Activated gamma-delta T cell treated with Interleukin-2 at 50 U/mL for 16 hours (primary cell): Measurements from ENCODE around the gene SLC1A4.
A peak's percentile ranks its signal among the peaks of the same experiment; 100 is the strongest.

Source experiments
- DNase-seq: peaks from one replicate; pipeline ENCODE4 v3.0.0-alpha.2; 2020

Gene SLC1A4

DNA sequence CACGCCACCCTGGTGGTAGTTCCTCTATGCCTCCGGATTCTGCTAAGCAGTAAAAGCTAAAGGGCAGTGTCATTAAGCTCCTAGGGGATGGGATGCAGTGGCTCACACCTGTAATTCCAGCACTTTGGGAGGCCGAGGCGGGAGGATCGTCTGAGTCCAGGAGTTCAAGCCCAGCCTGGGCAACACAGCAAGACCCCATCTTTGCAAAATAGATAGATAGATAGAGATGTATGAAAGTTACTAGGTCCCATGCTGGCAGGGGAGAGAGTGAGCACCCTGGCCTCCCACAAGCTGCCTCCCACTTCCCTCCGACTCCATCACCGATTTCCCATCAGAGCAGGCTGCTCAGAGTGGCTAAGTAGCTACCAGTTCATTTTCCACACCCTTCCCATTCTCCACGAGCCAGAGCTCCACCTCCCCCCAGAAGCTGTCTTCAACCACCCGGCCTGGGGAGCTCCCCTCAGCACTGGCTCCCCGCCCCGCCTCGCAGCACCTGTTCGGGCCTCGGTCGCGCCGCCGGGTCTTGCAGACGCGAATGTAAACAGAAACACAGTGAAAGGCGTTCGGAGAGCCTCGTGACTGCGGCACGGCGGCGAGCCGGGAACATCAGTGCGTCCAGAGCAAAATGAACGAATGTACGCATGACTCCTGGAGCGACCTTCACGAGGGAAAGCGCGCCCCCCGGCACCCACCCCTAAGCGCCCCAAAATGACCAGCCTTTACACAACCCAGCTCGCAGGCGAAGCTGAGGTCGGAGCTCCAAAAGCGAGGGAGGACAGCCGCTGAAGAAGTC, 66.4 kb downstream of the SLC1A4 start:
- peak; percentile 55 for DNase-seq

DNA sequence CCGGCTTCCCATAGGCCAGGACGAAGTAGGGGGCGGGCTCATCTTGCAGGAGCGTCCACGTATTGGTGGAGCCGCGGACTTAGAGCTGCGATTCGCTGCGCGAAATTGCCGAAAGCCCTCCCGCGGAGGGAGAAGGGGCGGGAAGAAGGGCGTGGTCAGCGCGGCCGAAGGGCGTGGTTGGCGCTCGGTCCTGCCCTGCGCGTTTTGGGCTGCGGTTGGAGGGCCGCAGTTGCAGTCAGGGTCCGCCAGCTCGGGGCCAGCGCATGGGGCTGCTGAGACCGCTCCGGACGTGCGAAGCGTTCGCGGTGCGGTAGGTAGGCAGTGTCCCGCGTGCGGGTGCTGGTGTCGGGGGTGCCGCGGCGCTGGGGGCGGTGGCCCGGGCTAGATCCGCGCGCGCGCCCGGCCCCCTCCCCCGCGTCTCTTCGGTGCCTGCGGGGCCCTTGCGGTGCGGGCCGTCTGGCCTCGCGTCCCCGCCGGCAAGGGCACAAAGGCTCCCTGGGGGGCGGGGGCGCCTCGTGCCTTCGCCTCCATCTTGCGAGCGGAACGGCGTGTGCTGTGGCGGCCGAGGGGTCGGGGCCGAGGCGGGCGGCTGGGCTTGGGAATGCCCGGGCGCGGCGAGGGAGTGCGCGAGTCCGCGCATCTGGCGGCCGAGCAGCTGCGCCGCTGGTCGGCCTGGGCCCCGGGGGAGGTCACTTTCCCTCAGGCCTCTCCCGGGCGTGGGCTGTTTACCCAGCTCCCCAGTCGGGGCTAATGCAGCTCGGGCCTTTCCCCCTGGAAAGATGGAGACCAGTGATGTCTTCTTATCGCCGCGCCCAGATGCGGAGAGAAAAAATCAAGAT, 67.2 kb downstream of the SLC1A4 start, which contains the start of gene CEP68:
Gene CEP68, plus strand, starts transcription at position 202 of the 839 bp plus-strand sequence. CDS start 13,029 bp downstream, outside the sequence.
- peak; percentile 95 for DNase-seq

DNA sequence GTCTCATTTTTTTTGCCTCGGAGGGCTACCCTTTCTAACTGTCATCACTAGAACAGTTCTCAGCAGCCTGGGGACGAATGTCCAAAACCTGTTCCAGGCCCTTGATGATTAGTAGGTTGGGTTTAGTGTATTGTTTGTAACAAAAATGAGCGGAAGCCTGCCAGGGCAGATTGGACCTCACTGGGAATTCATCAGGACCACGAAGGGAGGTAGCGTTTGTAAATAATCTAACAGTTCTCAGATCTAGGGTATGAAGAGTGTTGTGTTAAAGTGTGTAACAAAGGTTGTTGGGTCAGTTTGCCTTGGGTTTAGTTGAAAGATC, 67.8 kb downstream of the SLC1A4 start:
- no peak for DNase-seq

DNA sequence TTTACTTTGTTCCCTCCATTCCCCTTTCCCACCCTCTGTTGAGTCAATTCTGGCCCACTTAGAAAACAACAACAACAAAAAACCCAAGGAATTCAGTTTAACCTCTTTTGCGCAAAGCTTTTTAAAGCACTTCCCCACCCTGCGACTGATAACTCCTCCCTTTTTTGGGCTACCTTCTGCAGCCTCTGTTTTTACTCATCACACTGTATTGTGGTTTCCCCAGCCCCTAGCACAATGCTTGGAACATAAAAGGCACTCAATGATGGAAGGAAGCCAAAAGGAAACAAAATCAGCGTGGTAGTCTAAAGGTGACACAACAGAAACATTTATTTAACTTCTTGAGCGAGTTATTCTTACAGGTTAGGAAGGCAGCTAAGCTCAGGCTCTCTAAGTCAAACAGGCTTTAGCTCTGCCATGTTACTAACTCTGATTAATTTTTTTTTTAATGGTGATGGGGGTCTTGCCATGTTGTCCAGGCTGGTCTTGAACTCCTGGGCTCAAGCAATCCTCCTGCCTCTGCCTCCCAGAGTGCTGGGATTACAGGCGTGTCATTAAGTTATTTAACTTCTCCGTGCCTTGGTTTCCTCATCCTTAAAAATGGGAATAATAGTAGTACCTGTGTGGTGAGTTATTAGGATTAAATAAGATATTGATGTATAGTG, 68.3 kb downstream of the SLC1A4 start:
- DNase-seq, result peak; percentile 61

DNA sequence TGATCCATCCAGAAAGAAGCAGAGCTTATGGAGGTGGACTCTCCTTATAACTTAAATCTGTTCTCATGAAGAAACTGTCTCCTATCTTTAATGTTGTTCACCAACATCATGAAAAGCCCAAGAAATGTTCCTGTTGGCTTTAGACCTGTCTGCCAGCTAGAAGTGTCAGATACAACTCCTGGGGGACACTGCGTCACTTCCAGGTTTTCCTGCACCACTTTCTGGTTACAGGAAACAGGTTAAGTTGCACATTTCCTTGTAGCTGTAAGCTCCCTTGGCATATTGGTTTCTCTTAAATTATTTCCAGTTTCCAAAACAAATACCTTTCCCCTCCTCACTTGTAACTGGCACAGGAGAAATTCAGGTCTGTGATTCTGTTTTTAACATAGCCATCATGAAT, 69.9 kb downstream of the SLC1A4 start:
- DNase-seq, result no peak

DNA sequence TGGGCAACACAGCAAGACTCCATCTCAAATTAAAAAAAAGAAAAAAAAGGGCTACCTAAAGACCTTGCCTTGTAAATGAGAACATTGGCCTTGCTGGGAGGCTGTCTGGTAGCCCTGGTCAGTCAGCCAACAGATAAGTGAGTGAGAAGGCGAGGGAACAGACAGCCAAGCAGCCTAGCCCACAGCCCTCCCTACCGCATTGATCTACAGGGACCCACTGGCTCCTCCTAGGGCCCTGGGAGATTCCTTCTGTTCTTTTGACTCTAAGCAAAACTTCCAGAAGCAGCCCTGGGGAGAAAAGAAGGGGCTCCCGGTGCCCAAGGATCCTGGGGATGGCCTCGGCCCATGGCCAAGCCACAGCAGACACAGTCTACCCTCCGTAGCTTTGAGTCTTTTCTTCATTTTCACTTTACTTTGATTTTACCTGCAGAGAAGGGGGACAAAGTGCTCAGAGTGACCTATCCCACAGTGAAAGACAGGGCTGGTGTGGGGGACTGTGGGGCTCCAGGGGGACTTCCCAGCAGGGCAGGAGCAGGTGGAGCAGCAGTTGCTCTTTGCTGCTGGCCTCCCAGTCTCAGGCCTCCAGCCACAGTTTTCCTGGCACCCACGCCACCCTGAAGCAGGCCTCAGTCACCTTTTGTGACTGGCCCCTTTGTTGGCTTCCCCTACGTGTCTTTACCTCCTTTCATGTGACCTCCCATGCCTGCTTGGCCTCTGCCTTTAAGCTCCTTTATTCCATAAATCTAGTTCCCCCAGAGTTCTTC, 72.1 kb downstream of the SLC1A4 start:
- no peak for DNase-seq

DNA sequence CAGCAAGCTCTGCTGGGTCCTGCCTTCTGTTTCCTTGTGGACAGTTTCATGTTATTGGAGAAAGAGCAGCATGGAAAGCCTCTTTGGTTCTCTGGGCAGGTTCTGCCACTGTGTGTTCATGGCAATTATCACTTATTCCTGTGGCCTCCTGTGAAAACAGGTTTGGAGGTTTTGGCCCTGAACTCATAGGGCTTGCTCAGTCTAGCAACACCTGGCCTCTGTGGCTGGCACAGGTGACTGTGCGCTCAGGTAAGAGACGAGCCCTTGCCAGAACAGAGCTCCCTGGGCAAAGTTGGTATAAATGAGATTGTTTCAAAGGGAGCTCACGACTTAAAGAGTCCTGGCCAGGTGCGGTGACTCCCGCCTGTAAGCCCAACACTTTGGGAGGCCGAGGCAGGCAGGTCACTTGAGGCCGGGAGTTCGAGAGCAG, 72.7 kb downstream of the SLC1A4 start:
- DNase-seq, result no peak

DNA sequence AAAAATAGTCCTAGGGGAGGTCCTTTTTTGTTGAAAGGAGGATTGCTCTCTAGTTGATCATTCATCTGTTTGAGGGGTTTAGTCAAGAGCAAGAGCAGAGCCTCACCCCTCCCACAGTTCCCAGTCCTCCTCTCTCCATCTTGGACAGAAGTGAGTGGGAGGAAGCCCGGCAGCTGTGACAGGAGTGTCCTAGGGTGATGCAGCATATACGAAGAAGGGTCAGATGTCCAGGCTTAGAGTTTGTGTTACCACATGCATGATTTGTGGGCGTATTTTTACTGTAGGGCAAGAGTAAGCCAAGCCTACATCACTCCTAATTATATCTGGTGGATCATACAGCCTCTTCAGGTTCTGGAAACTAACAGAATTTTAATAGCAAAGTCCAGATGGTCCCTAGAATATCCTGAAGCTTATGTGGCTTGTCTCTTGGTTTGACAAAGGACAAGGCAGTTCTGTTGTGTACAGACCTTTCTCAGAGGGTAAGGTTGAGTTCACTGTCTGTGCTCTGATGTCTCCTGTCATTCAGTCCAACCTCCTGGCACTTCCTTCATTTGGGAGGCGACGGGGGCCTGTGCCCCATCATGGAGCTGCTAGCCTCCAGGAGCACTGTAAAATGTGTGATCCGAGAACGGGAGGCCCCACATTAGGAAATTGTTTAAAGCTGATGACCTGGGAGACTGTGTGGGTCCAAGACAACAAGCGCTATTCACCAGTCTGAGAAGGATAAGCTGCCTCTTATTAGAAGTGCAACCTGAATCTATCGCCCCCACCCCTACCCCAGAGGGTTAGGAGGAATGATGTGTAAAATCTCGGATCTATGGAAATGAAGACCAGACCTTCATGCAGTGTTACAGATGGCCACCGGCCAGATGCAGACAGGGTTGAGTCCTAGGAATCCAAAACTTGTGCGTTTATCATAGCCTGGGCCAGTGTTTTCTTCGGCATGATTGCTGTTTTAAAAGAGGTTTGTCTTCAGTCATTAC, 73.9 kb downstream of the SLC1A4 start:
- no peak for DNase-seq

DNA sequence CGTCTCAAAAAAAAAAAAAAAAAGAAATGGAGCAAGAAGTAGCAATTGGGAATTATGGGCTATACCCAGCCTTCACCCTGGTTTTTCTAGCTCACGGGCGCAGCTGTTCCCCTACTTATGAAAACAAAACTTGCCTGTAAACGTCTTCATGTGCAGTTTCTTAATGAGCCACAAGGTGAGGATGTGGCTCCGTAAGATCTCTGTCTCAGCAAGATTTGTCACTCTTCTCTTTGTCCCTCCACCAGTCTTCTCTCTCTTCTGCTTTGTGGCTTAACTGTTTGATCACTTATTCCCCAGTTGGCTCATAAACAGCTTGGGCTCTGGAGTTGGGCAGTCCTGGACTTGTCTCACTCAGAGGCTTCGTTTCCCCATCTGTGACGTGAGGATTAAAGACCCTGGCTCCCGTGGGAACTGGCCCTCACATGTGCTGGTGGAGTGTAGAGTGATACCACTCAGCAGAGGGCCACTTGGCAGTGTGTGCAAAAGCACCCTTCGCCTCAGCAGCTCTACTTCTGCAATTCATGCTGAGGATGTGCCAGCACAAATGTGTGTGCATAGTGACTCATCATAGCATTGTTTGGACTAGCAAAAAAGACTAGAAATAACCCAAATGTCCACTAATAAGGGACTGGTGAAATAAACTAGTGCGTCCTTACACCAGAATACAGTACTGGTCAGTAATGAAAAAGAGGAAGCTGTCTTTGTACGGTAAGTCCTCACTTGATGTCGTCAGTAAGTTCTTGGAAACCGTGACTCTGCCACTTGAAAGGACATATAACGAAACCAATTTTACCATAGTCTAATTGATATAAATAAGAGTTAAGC, 75.7 kb downstream of the SLC1A4 start:
- DNase-seq, result peak; percentile 17

DNA sequence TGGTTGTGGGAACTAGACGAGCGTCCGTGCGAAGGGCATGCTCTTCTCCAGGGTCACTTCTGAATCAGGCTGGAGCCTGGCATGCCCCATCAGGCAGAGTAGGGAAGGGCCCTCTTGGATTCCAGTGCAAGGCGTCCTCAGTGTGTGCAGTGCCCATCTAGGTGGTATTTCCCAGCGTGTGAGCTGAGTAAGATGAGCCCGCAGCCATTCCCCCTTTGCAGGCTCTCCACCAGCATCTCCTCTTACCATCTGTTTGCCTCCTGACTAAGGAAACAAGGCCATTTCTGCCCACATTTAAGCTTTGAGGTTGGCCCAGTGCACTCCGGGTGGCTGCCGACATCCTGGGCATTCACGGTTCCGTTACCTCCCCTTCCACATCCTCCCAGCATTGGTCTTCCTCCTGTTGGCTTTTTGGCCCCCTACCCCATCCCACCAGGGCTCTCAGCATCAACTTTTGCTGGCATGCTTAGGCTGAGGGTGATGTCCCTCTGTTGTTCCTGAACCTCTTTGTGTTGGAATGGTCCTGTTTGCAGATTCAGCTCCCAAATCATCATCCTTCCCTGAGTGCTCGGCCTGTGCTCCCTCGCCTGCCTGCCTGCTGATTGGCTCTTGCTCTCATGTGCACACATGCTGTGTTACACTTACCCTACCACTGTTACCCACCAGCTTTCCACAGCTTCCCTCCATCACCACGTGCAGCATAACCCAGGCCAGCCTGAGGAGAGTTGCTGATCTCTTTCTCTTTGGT, 78.8 kb downstream of the SLC1A4 start:
- DNase-seq, result no peak

DNA sequence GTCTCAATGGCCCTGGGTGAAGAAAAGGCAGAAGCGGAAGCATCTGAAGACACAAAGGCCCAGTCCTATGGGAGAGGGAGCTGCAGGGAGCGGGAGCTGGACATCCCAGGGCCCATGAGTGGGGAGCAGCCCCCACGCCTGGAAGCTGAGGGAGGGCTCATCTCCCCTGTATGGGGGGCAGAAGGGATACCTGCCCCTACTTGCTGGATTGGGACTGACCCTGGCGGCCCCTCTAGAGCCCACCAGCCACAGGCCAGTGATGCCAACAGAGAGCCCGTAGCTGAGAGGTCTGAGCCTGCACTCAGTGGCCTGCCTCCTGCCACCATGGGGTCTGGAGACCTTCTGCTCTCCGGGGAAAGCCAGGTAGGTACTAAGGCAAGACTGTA, 80.2 kb downstream of the SLC1A4 start:
- DNase-seq, result no peak

DNA sequence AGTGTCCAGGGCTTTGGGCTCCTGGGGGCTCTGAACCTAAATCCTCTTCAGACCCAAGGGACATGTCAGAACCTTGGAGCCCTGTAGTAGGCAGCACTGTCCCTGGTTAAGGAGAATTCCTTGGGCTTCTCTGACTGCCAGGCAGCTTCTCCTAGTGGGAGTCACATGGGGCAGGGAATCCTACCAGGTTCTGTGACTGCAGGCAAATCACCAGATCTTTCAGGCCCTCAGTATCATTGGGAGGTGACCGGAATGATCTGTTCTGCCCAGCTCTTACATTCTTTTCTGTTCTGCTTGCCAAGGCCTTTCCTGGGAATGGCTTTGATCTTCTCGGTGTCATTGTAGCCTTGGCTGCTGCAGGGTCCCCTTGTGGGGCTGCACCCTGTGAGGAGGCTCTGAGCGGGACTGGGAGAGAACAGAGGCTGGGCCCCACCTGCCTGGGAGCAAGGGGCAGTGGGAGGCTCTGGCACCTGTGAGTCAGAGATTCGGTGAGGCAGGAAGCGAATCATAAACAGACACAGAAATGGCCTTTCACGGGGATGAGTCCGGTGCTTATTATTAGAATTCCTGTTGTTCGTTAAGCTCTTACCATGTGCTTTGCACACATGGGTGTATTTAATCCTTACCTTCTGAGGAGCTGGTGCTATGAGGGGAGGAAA, 81.1 kb downstream of the SLC1A4 start:
- no peak for DNase-seq

DNA sequence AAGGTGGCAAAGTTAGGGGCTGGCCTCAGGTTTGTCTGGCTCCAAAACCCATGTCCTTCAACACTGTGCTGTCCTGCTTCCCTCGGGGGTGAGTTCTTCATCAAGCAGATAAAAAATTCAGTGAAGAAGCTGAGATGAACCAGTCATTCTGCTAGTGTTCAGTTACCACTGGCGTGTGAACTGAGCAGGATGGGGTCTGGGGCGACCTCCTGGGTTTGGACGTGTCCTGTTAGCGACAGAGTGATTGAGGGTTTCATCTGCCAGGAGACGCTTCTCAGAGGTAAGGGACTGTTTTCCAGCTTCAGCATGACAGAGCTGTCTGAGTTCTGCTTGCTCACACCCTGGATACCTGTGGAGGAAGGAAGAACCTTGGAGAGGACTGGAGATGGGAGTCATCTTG, 81.7 kb downstream of the SLC1A4 start:
- no peak for DNase-seq

DNA sequence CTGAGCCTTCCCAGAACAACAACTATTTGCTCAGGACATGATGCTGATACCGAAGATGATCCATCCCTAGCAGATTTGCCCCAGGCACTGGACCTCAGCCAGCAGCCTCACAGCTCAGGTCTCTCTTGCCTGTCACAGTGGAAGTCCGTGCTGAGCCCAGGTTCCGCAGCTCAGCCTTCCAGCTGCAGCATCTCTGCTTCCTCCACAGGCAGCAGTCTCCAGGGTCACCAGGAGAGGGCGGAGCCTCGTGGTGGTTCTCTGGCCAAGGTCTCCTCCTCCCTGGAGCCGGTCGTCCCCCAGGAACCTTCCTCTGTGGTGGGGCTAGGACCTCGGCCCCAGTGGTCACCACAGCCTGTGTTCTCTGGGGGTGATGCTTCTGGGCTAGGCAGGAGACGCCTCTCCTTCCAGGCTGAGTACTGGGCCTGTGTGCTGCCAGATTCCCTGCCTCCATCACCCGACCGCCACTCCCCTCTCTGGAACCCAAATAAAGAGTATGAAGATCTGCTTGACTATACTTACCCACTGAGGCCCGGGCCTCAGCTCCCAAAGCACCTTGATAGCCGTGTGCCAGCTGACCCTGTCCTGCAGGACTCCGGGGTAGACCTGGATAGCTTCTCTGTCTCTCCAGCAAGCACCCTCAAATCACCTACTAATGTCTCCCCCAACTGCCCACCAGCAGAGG, 82.4 kb downstream of the SLC1A4 start:
- no peak for DNase-seq

DNA sequence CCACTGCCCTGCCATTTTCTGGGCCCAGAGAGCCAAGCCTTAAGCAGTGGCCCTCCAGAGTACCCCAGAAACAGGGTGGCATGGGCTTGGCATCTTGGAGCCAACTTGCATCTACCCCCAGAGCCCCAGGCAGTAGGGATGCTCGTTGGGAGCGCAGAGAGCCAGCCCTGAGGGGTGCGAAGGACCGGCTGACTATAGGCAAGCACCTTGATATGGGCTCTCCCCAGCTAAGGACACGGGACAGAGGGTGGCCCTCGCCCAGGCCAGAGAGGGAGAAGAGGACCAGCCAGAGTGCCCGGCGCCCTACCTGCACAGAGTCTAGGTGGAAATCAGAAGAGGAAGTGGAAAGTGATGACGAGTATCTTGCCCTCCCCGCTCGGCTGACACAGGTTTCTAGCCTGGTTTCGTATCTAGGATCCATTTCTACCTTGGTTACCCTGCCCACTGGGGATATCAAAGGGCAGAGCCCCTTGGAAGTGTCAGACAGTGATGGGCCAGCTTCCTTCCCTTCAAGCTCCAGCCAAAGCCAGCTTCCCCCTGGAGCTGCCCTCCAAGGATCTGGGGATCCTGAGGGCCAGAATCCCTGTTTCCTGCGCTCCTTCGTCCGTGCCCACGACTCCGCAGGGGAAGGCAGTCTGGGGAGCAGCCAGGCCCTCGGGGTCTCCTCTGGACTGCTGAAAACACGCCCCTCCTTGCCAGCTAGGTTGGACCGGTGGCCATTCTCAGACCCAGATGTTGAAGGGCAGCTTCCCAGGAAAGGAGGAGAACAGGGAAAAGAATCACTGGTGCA, 83.2 kb downstream of the SLC1A4 start:
- DNase-seq, result no peak
